IPS-15b (cell line): ENCODE measurements around the gene ARHGEF19.
"Not testable (repeated sequence)": the region's sequence is repeated elsewhere in the genome, so short reads cannot be mapped to it uniquely, and the experiment has no call there.

Source experiments
- H3K27me3 ChIP-seq: one replicate; pipeline ENCODE4 v1.6.1; 2013; ENCODE audit warnings: low read length; ENCODE audit not compliant: control insufficient read depth, insufficient read depth
- H3K36me3 ChIP-seq: one replicate; pipeline ENCODE4 v1.6.1; 2013; ENCODE audit warnings: low read length; ENCODE audit not compliant: control insufficient read depth, insufficient read depth
- H3K4me1 ChIP-seq: one replicate; pipeline ENCODE4 v1.6.1; 2013; ENCODE audit warnings: mild to moderate bottlenecking, low read length; ENCODE audit not compliant: control insufficient read depth, insufficient read depth
- H3K4me3 ChIP-seq: one replicate; pipeline ENCODE4 v1.5.1; 2013; ENCODE audit warnings: low read depth, low read length
- H3K9ac ChIP-seq: one replicate; pipeline ENCODE4 v1.6.1; 2013; ENCODE audit warnings: low read depth, mild to moderate bottlenecking, low read length
- H3K9me3 ChIP-seq: one replicate; pipeline ENCODE4 v1.6.1; 2013; ENCODE audit warnings: mild to moderate bottlenecking, low read length; ENCODE audit not compliant: control insufficient read depth, insufficient read depth

Gene ARHGEF19

GRCh38 chr1:16212251-16212961 lies at the start of gene ARHGEF19:
TSS of gene ARHGEF19 (minus strand) at chr1:16212652. CDS start at chr1:16209054, 3,598 bp downstream.
- Histone ChIP-seq H3K9ac (peak within 1 kb of the TSS; percentile 54), H3K4me3 (peak within 1 kb of the TSS; percentile 58), H3K4me1 (peaks cover 15% of the 10 kb centered on the region), H3K9me3 (no peaks in the 10 kb centered on the region), H3K27me3 (peaks cover 10% of the 10 kb centered on the region), H3K36me3 (no peaks in the 10 kb centered on the region)

GRCh38 chr1:16262067-16262466 lies 49.6 kb upstream of the ARHGEF19 start:
- H3K27me3 ChIP-seq, result no peaks in the 10 kb centered on the region
- H3K9ac ChIP-seq, result no peak overlapping the region
- H3K36me3 ChIP-seq, result no peaks in the 10 kb centered on the region
- H3K4me3 ChIP-seq, result no peak overlapping the region
- no peaks in the 10 kb centered on the region for H3K9me3 ChIP-seq
- H3K4me1 ChIP-seq, result no peaks in the 10 kb centered on the region

- Histone ChIP-seq H3K27me3 (no peaks in the 10 kb centered on the region), H3K9ac (no peak overlapping the region), H3K9me3 (no peaks in the 10 kb centered on the region), H3K4me1 (no peaks in the 10 kb centered on the region), H3K36me3 (no peaks in the 10 kb centered on the region), H3K4me3 (no peak overlapping the region)
Measured at GRCh38 chr1:16260814-16261213, 48.4 kb upstream of the ARHGEF19 start.

DNA sequence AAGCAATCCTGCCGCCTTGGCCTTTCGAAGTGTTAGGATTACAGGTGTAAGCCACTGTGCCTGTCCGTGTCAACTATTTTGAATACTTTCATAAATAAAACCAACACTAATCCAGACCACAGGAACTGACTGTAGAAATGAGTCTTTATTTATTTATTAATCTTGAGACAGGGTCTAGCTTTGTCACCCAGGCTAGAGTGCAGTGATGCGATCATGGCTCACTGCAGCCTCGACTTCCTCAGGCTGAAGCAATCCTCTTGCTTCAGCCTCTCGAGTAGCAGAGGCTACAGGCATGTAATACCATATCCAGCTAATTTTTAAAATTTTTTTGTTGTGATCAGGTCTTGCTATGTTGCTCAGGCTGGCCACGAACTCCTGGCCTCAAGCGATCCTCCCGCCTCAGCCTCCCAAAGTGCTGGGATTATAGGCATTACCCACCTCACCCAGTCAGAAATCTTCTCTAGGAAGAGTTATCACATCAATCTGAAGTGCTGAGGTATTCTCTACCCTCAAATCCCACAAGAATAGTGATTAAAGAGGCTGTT lies 46.2 kb upstream of the ARHGEF19 start:
- Histone ChIP-seq H3K27me3 (no peaks in the 10 kb centered on the region), H3K9me3 (no peaks in the 10 kb centered on the region), H3K4me1 (no peaks in the 10 kb centered on the region), H3K36me3 (no peaks in the 10 kb centered on the region), H3K4me3 (no peak overlapping the region), H3K9ac (no peak overlapping the region)

GRCh38 chr1:16257968-16258367 lies 45.5 kb upstream of the ARHGEF19 start:
- Histone ChIP-seq H3K9ac (no peak overlapping the region), H3K27me3 (no peaks in the 10 kb centered on the region), H3K4me3 (no peak overlapping the region), H3K4me1 (no peaks in the 10 kb centered on the region), H3K36me3 (no peaks in the 10 kb centered on the region), H3K9me3 (no peaks in the 10 kb centered on the region)

DNA sequence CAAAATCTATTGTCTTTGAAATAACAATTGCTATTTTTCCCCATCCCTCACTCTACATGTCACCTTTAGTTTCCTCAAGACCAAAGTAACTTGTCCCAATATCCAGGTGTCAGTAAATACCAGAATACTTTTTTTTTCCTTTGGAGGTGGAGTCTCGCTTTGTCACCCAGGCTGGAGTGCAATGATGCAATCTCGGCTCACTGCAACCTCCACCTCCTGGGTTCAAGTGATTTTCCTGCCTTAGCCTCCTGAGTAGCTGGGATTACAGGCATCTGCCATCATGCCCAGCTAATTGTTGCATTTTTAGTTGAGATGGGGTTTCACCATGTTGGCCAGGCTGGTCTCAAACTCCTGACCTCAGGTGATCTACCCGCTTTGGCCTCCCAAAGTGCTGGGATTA lies 45.1 kb upstream of the ARHGEF19 start:
- H3K9me3 ChIP-seq, result not testable (repeated sequence)

DNA sequence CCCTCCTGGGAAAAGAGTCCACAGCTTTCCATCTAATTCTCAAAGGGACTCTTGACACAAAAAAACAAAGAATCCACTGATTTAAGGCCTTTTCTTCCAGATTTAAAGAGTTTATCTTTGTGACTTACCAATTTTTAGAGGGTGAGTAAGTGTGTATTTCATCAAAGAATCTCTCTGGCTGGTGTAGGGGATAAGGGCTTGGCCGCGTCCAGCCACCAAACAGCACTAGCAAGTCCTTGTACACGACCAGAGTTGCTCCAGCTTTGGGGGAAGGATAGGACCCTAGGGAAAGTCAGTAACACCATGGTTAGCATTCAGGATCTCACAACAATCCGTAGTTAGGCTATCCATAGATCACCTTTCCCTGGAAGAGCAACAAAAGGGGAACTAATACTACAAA lies 44.0 kb upstream of the ARHGEF19 start:
- H3K4me3 ChIP-seq, result no peak overlapping the region
- no peak overlapping the region for H3K9ac ChIP-seq
- H3K4me1 ChIP-seq, result no peaks in the 10 kb centered on the region
- H3K36me3 ChIP-seq, result peaks cover 6% of the 10 kb centered on the region
- H3K27me3 ChIP-seq, result no peaks in the 10 kb centered on the region
- no peaks in the 10 kb centered on the region for H3K9me3 ChIP-seq

More for the DNA sequence above, 45.1 kb upstream of the ARHGEF19 start:
- not testable (repeated sequence) for H3K9ac ChIP-seq, H3K4me1 ChIP-seq, H3K36me3 ChIP-seq, H3K27me3 ChIP-seq, H3K4me3 ChIP-seq

DNA sequence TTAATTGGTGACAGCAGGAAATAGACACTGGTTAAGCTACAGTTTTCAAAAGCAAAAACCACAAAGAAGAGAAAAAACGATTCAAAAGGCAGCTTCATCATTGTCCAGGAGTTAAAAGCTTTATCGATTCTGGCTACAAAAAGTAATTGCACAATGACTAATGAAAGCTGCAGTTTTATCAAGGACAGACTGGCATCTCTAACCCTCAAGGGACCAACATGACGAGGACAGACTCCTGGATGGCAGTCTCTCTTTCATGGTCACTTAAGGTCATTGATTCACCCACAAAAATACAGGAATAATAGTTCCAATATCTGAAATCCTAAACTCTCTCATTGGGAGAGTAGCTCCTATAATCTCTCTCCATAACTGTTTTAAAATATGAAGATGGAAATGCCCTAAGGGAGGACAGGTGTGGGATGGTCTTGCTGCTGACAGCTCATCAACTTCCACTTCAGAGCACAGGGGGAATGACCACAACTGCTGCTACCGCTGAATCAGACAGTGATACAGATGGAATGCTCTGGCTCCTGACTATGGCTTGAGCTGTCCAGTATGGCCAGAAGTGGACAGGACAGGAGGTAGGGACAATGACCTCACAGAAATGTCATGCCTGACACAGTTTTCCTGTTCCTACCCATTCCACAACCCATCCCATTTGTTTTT lies 41.9 kb upstream of the ARHGEF19 start:
- Histone ChIP-seq H3K36me3 (peaks cover 14% of the 10 kb centered on the region), H3K9me3 (no peaks in the 10 kb centered on the region), H3K4me3 (no peak overlapping the region), H3K4me1 (no peaks in the 10 kb centered on the region), H3K27me3 (no peaks in the 10 kb centered on the region), H3K9ac (no peak overlapping the region)

- Histone ChIP-seq H3K4me3 (no peak overlapping the region), H3K27me3 (no peaks in the 10 kb centered on the region), H3K9ac (no peak overlapping the region), H3K9me3 (no peaks in the 10 kb centered on the region), H3K4me1 (no peaks in the 10 kb centered on the region), H3K36me3 (peaks cover 14% of the 10 kb centered on the region)
Measured at GRCh38 chr1:16253332-16253922, 41.0 kb upstream of the ARHGEF19 start.

- Histone ChIP-seq H3K9me3 (no peaks in the 10 kb centered on the region), H3K36me3 (peaks cover 14% of the 10 kb centered on the region), H3K9ac (no peak overlapping the region), H3K4me1 (no peaks in the 10 kb centered on the region), H3K27me3 (no peaks in the 10 kb centered on the region), H3K4me3 (no peak overlapping the region)
Measured at GRCh38 chr1:16252912-16253311, 40.5 kb upstream of the ARHGEF19 start.

GRCh38 chr1:16251381-16251780 lies 38.9 kb upstream of the ARHGEF19 start:
- Histone ChIP-seq H3K27me3 (no peaks in the 10 kb centered on the region), H3K36me3 (peaks cover 14% of the 10 kb centered on the region), H3K4me3 (no peak overlapping the region), H3K4me1 (no peaks in the 10 kb centered on the region), H3K9ac (no peak overlapping the region), H3K9me3 (no peaks in the 10 kb centered on the region)
